Vagina (tissue), 2 donors: ENCODE measurements around the gene ISOC2.

Experiments used
- CTCF ChIP-seq, 3 experiments: fragments of 450-650 bp in 2 of 3; fragments of 200-600 bp in 1 of 3; sonication (generic) in 1 of 3; IDR thresholded peaks; one replicate each; pipeline ENCODE4 v1.5.1; 2017 to 2019; ENCODE audit warnings: antibody characterized with exemption in 3 of 3, mild to moderate bottlenecking in 2 of 3, moderate library complexity in 2 of 3
- POLR2A ChIP-seq, 2 donors: fragments of 450-650 bp; IDR thresholded peaks; one replicate each; pipeline ENCODE4 v1.6.1; 2017; ENCODE audit warnings: antibody characterized with exemption in 2 of 2, mild to moderate bottlenecking in 2 of 2, moderate library complexity in 2 of 2
- POLR2AphosphoS5 ChIP-seq, 2 donors: sonication (generic); formaldehyde crosslinking; IDR thresholded peaks; one replicate each; pipeline ENCODE4 v1.9.0; 2017; ENCODE audit warnings: antibody characterized with exemption in 2 of 2, mild to moderate bottlenecking in 2 of 2, low read depth in 1 of 2; ENCODE audit not compliant: insufficient read depth in 1 of 2

- TF ChIP-seq CTCF (IDR thresholded peaks at IDR 0.05) (no peak), POLR2A (IDR thresholded peaks at IDR 0.05) (no peak), POLR2AphosphoS5 (IDR thresholded peaks at IDR 0.05; ENCODE audit: insufficient read depth in 1 of 2, low read depth in 1 of 2) (no peak)
These were observed 35.4 kb downstream of the ISOC2 start for GRCh38 chr19:55426042-55426441.
